ENCODE data around the gene ABR. TPM values are rescaled to one million over a fixed set of nuclear protein-coding genes. Genes with fewer than 3 reads are reported as not detected.

The ABR gene
- total RNA-seq, 2 donors from 2014 or later: 36.0 to 45.8 TPM

DNA sequence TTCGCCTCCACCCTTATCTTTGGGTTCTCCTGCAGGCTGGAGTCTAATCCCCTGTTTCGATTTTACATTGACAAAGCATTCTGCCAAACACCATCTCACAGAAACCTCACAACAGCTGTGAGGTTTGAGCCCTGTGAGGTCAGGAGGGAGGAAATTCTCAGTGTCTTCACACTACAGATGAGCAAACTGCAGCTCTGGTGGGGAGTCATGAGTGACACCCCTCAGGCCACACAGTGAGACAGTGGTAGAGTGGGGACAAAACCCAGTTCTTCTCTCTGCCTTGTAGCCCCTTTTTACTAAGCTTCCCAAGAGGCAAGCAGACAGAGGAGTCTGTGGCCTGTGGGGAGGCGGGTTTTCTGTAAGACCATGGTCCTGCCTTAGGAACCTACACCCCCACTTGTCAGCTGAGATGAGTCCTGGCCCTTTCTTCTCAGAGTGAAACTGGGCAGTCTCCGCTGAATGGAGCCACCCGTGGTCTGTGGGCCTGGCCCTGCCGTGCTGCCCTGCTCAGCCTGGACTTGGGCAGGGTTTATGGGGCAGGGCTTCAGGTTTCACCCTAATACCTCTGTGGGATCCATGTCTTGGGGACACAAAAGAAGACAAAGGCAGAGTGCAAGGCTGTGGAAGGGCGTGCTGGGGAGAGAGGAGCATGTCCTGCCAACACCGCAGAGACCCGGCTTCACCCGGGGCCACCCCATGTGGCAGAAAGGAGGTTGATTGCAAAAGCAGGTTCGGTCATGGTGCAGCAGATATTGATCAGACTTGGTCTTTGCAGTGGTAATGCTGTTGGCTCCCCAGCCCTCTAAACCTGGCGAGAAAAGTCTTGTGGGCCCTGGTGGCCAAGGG, 59.0 kb downstream of the ABR start:
- no peak for DNase-seq (ENCODE audit: low spot score in 2 of 2)
- Mint-ChIP-seq H3K36me3 (no peaks in the 10 kb centered on the region), H3K9me3 (no peaks in the 10 kb centered on the region), H3K27ac (peak overlapping the region in 1 of 2 donors; percentile 10)
- no peak for ATAC-seq

DNA sequence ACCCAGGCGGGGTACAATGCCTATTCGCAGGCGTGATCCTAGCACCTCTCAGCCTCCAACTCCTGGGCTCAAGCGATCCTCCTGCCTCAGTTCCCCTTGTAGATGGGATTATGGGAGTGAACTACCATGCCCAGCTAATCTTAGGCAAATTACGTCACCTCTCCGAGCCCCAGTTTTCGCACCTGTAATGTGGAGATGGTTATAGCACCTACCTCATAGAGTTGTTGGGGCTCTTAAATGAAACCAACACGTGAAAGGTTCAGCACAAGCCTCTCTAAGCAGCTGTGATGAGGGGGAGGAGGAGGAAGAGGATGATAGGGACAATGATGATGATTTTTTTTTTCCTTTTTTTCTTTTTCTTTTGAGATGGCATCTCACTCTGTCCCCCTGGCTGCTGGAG, 59.9 kb downstream of the ABR start:
- no peaks in the 10 kb centered on the region for H3K9me3 Mint-ChIP-seq
- ATAC-seq (no peak), DNase-seq (ENCODE audit: low spot score in 2 of 2) (no peak)
- H3K36me3 Mint-ChIP-seq: no peaks in the 10 kb centered on the region
- no peak overlapping the region for H3K27ac Mint-ChIP-seq

DNA sequence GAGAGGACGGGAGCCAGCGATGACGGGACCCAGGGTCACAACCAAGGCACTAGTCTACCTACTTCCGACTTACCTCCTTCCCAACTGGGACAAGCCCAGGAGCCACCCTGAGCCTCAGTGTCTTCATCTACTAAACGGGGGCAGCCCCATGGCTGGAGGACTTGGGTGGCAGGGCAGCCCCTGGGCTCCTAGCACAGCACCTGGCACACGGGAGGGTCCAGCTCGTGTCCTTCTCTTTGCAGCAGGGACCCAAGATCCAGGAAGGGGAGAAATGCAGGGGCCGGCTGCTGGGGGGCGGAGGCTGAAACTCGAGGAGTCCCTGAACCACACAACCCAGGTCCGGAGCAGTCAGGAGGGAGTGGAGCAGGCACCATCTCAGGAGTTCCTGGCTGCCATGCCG, 63.2 kb downstream of the ABR start:
- DNase-seq (ENCODE audit: low spot score in 2 of 2) (no peak), ATAC-seq (no peak)
- H3K9me3 Mint-ChIP-seq: no peaks in the 10 kb centered on the region
- no peaks in the 10 kb centered on the region for H3K36me3 Mint-ChIP-seq
- peak overlapping the region; percentile 44 to 67 for H3K27ac Mint-ChIP-seq

DNA sequence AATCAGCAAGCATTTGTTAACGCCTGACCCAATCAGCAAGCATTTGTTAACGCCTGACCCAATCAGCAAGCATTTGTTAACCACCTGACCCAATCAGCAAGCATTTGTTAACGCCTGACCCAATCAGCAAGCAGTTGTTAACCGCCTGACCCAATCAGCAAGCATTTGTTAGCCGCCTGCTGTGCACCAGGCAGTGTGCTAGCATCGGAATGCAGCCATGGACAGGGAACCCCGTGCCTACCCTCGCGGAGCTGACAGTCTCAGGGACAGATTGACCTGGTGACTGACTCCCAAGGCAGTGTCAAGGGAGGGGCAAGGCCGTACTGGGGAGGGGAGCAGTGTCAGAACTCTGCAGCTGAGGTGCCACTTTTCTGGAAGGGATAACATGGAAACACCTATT, 66.9 kb downstream of the ABR start:
- Mint-ChIP-seq H3K36me3 (no peaks in the 10 kb centered on the region), H3K27ac (no peak overlapping the region), H3K9me3 (no peaks in the 10 kb centered on the region)
- ATAC-seq (no peak), DNase-seq (ENCODE audit: low spot score in 2 of 2) (no peak)

DNA sequence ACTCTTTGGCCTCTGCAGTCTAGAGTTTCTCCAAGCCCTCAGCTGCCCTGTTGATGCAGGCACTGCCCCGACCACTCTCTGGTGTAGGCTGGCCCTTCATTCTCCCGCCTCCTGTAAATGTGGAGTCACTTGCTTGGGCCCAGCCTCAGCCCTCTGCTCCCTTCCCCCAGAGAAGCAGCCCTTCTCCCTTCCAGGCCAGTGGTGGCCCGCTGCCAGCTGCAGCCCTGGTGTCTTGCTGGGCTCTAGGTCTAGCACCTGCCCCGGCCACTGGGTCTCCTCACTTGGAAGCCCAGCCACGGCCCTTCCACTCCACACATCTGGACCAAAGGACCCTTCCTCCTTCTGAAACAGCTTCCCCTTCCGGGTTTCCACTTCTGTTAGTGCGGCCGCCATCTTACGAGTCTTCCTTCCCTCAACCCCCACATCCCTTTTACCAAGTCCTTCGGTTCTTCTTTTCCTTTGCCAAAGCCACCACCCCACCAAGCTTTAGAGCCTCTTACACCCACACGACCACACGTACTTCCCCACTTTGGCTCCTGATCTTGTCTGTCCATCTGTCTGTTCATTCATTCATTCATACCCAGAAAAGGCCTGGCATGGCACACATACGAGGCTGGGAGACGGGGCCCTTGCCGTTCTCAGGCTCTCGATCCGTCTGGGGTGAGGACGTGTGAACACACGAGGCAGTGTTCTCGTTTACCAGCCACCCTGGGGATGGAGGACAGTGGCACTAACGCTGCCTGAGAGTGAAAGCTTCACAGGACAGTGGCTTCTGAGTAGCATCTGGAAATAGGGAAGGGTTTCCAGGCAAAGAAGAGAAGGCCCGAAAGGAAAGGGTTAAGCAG, 68.0 kb downstream of the ABR start:
- no peak for ATAC-seq
- Mint-ChIP-seq H3K9me3 (no peaks in the 10 kb centered on the region), H3K36me3 (no peaks in the 10 kb centered on the region), H3K27ac (peak overlapping the region; percentile 17 to 48)
- no peak for DNase-seq (ENCODE audit: low spot score in 2 of 2)

DNA sequence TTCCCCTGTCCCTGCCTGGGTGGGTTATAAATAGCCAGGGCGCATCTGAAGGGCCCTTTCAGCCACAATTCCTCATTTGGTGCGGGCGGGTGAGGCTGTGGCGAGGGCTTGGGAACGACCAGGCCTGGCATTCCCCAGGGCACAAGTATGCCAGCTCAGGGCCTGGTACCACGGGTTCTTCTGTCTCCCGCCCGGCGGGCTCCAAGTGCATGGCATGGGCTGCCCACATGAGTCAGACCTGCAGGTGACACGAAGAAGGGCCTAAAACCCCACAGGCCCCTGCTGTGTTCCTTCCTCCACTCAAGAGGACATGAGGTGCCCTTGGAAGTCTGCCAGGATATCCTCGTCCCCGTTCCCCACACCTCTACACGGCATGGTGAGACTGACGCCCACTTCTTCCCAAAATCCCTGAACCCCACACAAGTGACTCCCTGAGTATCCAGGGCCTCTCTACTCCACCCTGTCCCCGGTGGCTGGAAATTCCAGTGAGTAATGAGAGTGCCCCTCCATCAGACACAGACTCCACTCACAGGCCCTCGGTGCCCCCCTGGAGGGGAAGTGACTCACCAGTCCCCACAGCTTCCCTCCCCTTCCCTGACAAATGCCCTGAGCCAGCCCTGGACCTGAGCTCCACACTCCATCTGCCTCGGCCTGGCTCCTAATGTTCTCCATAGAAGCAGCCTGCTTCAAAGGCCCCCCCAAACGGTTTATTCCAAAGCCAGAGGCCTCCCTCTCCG, 68.8 kb downstream of the ABR start:
- Mint-ChIP-seq H3K36me3 (no peaks in the 10 kb centered on the region), H3K27ac (peak overlapping the region in 1 of 2 donors; percentile 48), H3K9me3 (no peaks in the 10 kb centered on the region)
- ATAC-seq: no peak
- DNase-seq (ENCODE audit: low spot score in 2 of 2): no peak

DNA sequence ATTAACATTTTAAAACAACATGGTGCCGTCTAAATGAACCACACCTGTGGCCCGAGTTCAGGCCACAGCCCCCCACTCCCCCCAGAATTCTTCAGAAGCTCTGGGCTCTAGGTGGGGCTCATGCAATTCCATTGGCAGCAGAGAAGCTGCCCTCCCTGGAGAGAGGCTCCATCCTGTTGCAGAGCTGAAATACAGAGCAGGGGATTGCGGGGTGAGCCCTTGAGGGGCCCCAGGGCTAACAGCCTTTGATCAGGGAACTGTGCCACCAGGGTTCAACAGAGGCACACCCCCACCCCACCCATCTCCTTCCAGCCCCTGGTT, 69.3 kb downstream of the ABR start:
- ATAC-seq (no peak), DNase-seq (ENCODE audit: low spot score in 2 of 2) (no peak)
- H3K27ac Mint-ChIP-seq: peak overlapping the region in 1 of 2 donors; percentile 48
- H3K9me3 Mint-ChIP-seq: no peaks in the 10 kb centered on the region
- H3K36me3 Mint-ChIP-seq: no peaks in the 10 kb centered on the region

DNA sequence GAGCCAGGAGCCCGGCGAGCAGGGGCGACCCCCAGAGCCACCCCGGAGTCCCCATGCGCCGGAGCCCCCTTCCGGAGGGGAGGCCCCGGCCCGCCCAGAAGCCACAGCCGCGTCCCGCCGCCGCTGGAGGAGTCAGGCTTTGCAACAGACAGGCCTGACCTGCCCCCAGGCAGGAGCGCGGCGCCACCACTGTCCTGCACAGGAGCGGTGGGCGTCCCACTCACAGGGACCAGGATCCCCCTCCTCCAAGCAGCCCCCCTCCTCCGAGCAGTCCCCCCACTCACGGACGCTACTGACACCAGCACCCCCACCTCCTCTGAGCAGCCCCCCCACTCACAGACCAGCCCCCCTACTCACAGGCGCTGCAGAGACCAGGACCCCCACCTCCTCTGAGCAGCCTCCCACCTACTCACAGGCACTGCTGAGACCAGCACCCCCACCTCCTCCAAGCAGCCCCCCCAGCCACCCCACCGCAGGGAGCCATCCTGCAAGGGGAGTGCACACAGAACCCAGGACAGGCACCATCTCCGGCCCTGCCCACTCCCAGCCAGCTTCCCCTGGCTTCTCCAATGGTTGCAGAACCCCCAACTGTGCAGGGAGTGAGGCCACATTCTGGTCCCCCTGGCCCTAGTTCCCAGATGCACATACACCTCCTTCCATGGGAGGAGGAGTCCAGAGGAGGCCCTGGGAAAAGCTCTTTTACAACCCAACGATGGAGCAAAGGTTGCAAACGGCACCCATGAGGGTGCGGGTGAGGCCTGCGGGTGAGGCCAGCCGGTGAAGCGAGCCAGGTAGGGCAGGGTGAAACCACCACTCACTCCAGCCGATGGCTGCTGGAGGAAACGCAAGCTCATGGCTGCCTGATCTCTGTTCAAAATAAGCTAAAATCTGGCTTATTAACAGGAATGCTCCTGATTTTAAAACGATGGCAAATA, 69.9 kb downstream of the ABR start:
- peak overlapping the region; percentile 48 to 72 for H3K27ac Mint-ChIP-seq
- no peaks in the 10 kb centered on the region for H3K36me3 Mint-ChIP-seq
- ATAC-seq: peak; percentile 47 to 64
- H3K9me3 Mint-ChIP-seq: no peaks in the 10 kb centered on the region
- DNase-seq (ENCODE audit: low spot score in 2 of 2): peak; percentile 53 to 67

DNA sequence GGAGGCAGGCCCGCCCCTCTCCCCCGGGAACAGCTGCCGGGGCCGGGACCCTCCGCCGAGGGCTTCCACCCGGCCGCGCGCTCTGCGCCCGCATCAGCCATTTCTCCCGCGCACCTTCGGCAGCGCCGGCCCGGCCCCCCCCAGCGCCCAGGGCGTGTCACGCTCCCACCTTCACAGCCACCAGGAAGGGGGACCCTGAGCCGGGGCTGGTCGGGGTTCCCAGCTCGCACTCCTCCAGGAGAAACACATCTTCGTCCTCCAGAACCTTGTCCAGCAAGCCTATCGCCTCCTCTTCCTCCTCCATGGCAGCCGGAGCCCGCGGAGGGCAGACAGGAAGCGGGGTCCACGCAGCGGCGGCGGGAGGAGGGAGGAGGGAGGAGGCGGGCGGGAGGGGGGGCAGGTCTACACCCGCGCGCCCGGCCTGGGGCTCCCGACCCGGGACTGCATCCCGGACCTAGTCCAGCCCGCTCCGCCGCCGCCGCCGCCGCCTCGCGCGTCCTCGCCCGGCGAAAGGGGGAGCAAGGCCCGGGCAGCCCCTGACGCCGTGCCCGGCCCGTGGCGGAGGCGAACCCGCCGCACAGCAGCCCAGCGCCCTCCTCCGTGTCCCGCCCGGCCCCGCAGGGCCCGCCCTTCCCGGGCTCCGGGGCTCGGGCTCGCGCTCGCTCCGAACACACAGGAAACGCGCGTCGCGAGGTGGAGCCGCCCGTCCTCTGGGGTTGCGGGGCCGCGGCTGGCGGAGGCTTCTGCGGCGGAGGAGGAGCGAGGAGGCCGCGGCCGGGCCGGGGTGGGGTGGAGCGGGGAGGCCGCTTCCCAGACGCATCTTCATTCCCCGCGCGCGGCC, 70.8 kb downstream of the ABR start:
- peak; percentile 62 to 70 for DNase-seq (ENCODE audit: low spot score in 2 of 2)
- no peaks in the 10 kb centered on the region for H3K36me3 Mint-ChIP-seq
- no peaks in the 10 kb centered on the region for H3K9me3 Mint-ChIP-seq
- H3K27ac Mint-ChIP-seq: peak overlapping the region; percentile 48 to 50
- ATAC-seq: peak; percentile 78 to 81

DNA sequence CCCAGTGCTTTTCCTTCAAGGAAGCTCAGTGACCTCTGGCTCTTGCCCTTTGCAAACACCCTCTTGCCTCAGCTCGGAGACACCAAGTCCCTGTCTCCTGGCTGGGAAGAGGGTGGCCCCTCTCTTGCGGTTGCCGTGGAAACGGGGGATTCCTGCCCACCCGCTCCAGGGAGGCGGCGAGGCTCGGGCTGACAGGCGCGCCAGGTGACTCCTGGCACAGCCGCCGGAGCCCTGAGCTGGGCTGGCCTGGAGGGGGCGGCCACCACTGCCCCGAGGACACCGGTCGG, 71.4 kb downstream of the ABR start:
- ATAC-seq (peak in 1 of 2 donors; percentile 25), DNase-seq (ENCODE audit: low spot score in 2 of 2) (no peak)
- Mint-ChIP-seq H3K36me3 (no peaks in the 10 kb centered on the region), H3K9me3 (no peaks in the 10 kb centered on the region), H3K27ac (peak overlapping the region in 1 of 2 donors; percentile 48)

DNA sequence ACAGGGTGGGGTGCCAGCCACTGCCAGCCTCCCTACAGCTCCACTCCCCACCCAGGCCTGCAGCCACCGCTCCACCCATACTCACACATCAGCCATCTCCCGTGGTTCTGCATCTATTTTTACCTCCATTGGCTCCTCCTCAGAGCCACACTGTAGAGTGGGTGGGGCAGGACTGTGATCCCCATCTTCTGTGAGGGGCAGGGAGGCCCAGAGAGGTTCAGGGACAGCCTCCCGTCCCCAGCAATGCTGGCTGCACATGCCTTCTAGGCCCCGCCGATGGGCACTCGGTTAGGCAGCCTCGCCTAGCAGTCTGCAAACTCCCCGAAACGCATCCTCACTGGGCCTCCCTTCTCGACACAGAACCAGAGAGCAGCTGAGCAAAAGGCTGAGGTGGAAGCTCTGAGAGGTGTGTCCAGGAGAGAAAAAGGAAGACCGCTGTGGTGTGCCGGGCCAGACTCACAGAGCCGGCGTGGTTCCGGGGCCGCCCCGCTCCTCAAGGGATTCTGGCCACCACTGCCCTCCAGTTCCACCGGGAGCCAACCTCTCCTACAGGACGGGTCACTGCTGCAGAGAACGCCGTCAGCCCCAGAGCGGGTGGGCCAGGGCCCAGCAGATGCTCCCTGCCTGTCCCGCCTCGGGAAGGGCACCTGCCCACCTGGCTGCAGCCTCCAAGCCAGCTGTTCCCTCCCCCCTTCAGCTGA, 71.9 kb downstream of the ABR start:
- DNase-seq (ENCODE audit: low spot score in 2 of 2): no peak
- no peaks in the 10 kb centered on the region for H3K36me3 Mint-ChIP-seq
- H3K27ac Mint-ChIP-seq: peak overlapping the region; percentile 54 to 74
- ATAC-seq: no peak
- no peaks in the 10 kb centered on the region for H3K9me3 Mint-ChIP-seq

DNA sequence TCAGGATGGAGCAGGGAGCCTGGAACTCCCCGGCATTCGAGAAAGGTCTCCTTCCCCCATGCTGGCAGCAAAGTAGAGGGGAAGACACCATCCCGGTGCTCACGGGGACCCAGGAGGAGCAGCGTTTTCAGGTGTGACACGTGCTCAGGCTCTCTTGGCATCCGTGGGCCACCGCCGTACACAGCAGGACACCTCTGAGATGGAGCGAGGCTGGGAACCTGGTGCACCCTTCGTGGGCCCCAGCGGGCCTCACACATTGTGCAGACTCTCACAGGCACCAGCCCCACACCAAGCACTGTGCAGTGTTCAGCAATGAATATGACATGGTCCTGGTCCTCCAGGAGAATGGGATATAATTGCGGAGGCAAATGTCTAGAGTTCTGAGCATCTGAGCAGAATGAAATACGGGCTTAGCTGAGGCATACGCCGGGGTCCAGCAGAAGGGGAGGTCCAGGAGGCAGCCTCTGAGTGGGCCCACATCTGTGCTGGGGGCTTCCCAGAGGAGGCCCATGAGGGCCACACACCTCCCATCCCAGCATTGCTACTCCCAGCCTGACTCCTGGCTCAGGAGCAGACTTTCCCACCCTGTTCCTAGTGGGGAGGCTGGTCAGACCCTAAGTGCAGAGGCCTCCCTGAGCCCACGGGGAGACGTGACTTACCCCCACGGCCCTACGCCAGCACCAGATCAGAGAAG, 72.6 kb downstream of the ABR start:
- no peak for DNase-seq (ENCODE audit: low spot score in 2 of 2)
- Mint-ChIP-seq H3K27ac (peak overlapping the region in 1 of 2 donors; percentile 54), H3K36me3 (no peaks in the 10 kb centered on the region), H3K9me3 (no peaks in the 10 kb centered on the region)
- no peak for ATAC-seq

DNA sequence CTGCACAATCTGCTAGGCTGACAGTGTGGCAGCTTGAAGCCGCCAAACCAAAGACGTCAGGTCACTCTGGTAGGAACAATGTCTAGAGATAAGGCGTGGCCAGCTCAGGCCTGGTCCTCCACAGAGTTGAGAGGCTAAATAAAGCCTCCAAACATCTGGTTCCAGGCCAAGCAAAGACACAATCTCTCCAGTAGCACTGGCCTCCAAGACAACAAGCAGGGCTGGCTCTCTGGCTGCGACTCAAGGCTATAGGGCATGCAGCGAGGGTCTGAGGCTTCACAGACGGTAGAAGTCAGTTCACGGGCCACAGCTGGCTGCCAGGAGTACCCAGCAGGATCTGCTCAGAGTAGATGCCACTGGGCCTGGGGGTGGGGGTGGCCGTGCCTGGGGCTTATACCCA, 75.6 kb downstream of the ABR start:
- DNase-seq (ENCODE audit: low spot score in 2 of 2): no peak
- no peak overlapping the region for H3K27ac Mint-ChIP-seq
- ATAC-seq: no peak

DNA sequence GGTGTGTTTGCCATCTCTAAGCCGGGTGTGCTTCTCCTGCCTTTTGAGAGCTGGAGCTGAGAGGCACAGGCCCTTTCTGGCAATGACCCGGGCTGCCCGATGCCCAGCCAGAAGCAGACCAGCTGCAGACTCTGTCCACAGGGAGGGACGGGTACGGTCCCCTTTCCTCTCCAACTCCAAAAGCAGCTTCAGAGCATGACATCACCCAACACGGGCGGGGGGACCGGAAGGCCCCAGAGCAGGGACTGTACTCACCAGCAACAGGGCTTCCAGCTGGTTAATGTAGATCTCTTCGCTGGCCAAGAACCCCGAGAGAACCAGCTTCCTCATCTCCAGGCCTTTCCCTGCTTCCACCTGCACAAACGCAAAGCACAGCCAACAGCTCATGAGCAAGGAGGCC, 79.4 kb downstream of the ABR start:
- DNase-seq (ENCODE audit: low spot score in 2 of 2) (no peak), ATAC-seq (no peak)
- Mint-ChIP-seq H3K9me3 (no peaks in the 10 kb centered on the region), H3K36me3 (peaks cover 7 to 17% of the 10 kb centered on the region in 2 donors), H3K27ac (no peak overlapping the region)

More for the DNA sequence above, 75.6 kb downstream of the ABR start:
- Mint-ChIP-seq H3K9me3 (no peaks in the 10 kb centered on the region), H3K36me3 (peaks cover 5% of the 10 kb centered on the region in 2 donors)

All from activated naive CD4-positive, alpha-beta T cell treated with anti-CD3 and anti-CD28 coated beads, Interleukin-2, amount 50 U/mL, for 72 hours (primary cell).